BLaER1 treated with 17β-estradiol and CSF1 and Interleukin-3, amounts not matched to agents 10 nM and 100 nM (cell line): Measurements from ENCODE around the gene OTUD5.
A peak's percentile ranks its signal among the peaks of the same experiment; 100 is the strongest.

Experiments used
- H3K27ac ChIP-seq, 11 experiments: shearing (Covaris generic); formaldehyde crosslinking; 2 replicates each; pipeline ENCODE4 v1.8.1; 2022
- H3K27me3 ChIP-seq, 11 experiments: shearing (Covaris generic); formaldehyde crosslinking; 2 replicates each; pipeline ENCODE4 v1.8.1; 2022
- H3K36me3 ChIP-seq, 11 experiments: shearing (Covaris generic); formaldehyde crosslinking; 2 replicates each; pipeline ENCODE4 v1.8.1; 2022
- H3K4me1 ChIP-seq, 10 experiments: shearing (Covaris generic); formaldehyde crosslinking; 2 replicates each; pipeline ENCODE4 v1.8.1; 2022
- H3K4me2 ChIP-seq, 11 experiments: shearing (Covaris generic); formaldehyde crosslinking; 2 replicates each; pipeline ENCODE4 v1.8.1; 2022
- H3K4me3 ChIP-seq, 10 experiments: shearing (Covaris generic); formaldehyde crosslinking; 2 replicates each; pipeline ENCODE4 v1.8.1; 2022
- H3K9ac ChIP-seq, 11 experiments: shearing (Covaris generic); formaldehyde crosslinking; 2 replicates each; pipeline ENCODE4 v1.8.1; 2022
- H3K9me3 ChIP-seq, 11 experiments: shearing (Covaris generic); formaldehyde crosslinking; replicated peaks in 1 of 11; 2 replicates each; pipeline ENCODE4 v1.8.1; 2022
- H4K20me1 ChIP-seq, 11 experiments: shearing (Covaris generic); formaldehyde crosslinking; 2 replicates each; pipeline ENCODE4 v1.8.1; 2022
- Cebpa-rat ChIP-seq, 11 experiments: shearing (Covaris generic); IDR thresholded peaks; 2 replicates each; pipeline ENCODE4 v1.8.1; 2022

The OTUD5 gene

DNA sequence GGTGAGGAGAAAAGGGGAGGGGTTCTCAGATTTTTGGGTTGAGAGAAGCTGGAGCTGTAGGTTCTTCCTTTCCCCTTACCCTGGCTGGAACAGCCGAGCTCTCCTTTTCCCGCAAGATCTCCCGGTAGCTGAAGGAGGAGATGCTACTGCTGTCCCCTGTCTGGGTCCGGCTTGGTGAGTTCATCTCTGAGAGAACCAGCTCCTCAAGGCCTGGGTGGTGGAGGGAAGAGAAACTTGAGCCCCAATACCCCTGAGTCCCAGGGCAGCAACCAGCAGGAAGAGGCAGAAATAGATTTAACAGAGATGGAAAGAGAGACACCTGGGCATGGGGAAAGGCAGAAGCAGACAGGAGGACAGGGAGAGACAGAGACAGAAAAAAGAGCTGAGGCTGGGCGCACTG lies 20.8 kb upstream of the OTUD5 start:
- no peak overlapping the region for H3K9ac ChIP-seq
- no peak overlapping the region for H3K27ac ChIP-seq
- H3K27me3 ChIP-seq, result peaks cover 39 to 94% (median 80%) of the 10 kb centered on the region in 11 experiments
- no peak for TF ChIP-seq Cebpa-rat (IDR thresholded peaks at IDR 0.05)
- H3K4me3 ChIP-seq, result no peak overlapping the region
- peaks cover 49 to 85% (median 67%) of the 10 kb centered on the region in 11 experiments for H3K36me3 ChIP-seq
- H4K20me1 ChIP-seq, result peaks cover 0 to 36% (median 8%) of the 10 kb centered on the region in 11 experiments; a peak in 12 of 22 replicates
- H3K9me3 ChIP-seq, result no peaks in the 10 kb centered on the region
- H3K4me2 ChIP-seq, result no peak overlapping the region
- peaks cover 0 to 10% (median 3%) of the 10 kb centered on the region in 10 experiments; a peak in 5 of 20 replicates for H3K4me1 ChIP-seq

GRCh38 chrX:48976086-48976485 lies 18.7 kb upstream of the OTUD5 start:
- Histone ChIP-seq H3K9me3 (no peaks in the 10 kb centered on the region), H3K4me3 (no peak overlapping the region), H3K27me3 (peaks cover 31 to 93% (median 62%) of the 10 kb centered on the region in 11 experiments), H3K27ac (no peak overlapping the region), H3K4me1 (peaks cover 12 to 25% (median 16%) of the 10 kb centered on the region in 10 experiments; a peak in 19 of 20 replicates), H3K9ac (no peak overlapping the region), H3K4me2 (peak overlapping the region in 1 of 11 experiments; percentile 3; a peak in 1 of 22 replicates), H4K20me1 (peaks cover 0 to 39% (median 8%) of the 10 kb centered on the region in 11 experiments; a peak in 10 of 22 replicates), H3K36me3 (peaks cover 30 to 63% (median 46%) of the 10 kb centered on the region in 11 experiments)
- TF ChIP-seq Cebpa-rat (IDR thresholded peaks at IDR 0.05), result no peak

DNA sequence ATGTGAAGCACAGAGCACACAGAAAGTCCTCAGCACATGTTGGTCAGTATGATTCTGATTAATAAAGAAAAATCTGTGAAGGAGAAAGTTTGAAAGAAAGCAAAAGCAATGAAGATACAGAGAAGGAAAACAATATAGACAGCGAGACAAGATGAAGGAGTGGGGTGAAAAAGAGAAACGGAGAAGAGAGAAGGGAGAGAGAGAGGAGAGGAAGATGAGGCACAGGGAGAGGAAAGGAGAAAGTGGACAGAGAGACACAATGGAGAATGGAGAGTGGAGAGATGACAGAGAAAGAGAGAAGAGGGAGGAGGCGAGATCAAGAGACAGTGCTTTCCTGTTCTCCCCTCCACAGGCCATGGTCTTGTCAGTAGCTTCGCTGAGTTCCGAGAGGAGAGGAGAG lies 18.1 kb upstream of the OTUD5 start:
- H3K36me3 ChIP-seq, result peaks cover 27 to 59% (median 43%) of the 10 kb centered on the region in 11 experiments
- H3K4me2 ChIP-seq, result no peak overlapping the region
- no peak overlapping the region for H3K9ac ChIP-seq
- no peak overlapping the region for H3K4me3 ChIP-seq
- peaks cover 12 to 25% (median 16%) of the 10 kb centered on the region in 10 experiments; a peak in 19 of 20 replicates for H3K4me1 ChIP-seq
- H3K27me3 ChIP-seq, result peaks cover 29 to 94% (median 57%) of the 10 kb centered on the region in 11 experiments
- no peak for TF ChIP-seq Cebpa-rat (IDR thresholded peaks at IDR 0.05)
- H3K27ac ChIP-seq, result no peak overlapping the region
- no peaks in the 10 kb centered on the region for H3K9me3 ChIP-seq
- H4K20me1 ChIP-seq, result peaks cover 0 to 37% (median 7%) of the 10 kb centered on the region in 11 experiments; a peak in 8 of 22 replicates

GRCh38 chrX:48975041-48975440 lies 17.6 kb upstream of the OTUD5 start:
- Histone ChIP-seq H3K27ac (no peak overlapping the region), H3K36me3 (peaks cover 27 to 57% (median 40%) of the 10 kb centered on the region in 11 experiments), H4K20me1 (peaks cover 0 to 37% (median 7%) of the 10 kb centered on the region in 11 experiments; a peak in 8 of 22 replicates), H3K4me3 (no peak overlapping the region), H3K4me2 (no peak overlapping the region), H3K4me1 (peaks cover 12 to 25% (median 16%) of the 10 kb centered on the region in 10 experiments; a peak in 19 of 20 replicates), H3K9ac (no peak overlapping the region), H3K9me3 (no peaks in the 10 kb centered on the region), H3K27me3 (peaks cover 29 to 95% (median 58%) of the 10 kb centered on the region in 11 experiments)
- TF ChIP-seq Cebpa-rat (IDR thresholded peaks at IDR 0.05), result no peak

DNA sequence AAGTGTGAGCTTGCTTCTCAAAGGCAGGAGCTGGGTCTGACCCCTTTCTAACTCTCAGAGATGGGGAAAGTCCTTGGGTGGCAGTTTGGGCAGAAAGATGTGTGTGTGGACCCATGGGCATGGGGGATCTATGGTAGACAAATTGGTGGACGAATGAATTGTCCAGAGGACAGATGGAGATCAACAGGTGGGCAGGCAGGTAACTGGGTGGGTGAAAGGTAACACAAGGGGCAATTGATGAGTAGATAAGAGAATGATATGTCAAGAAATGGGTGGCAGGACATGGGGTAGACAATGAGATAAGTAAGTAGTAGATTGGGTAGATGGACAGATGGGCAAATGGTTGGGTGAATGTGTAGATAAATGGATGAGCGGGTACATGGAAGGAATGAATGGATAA lies 17.2 kb upstream of the OTUD5 start:
- Histone ChIP-seq H3K4me2 (no peak overlapping the region), H3K4me3 (no peak overlapping the region), H3K4me1 (peaks cover 12 to 25% (median 16%) of the 10 kb centered on the region in 10 experiments; a peak in 19 of 20 replicates), H3K27me3 (peaks cover 29 to 95% (median 61%) of the 10 kb centered on the region in 11 experiments), H3K9ac (no peak overlapping the region), H4K20me1 (peaks cover 0 to 37% (median 7%) of the 10 kb centered on the region in 11 experiments; a peak in 8 of 22 replicates), H3K36me3 (peaks cover 24 to 52% (median 38%) of the 10 kb centered on the region in 11 experiments), H3K27ac (no peak overlapping the region), H3K9me3 (no peaks in the 10 kb centered on the region)
- no peak for TF ChIP-seq Cebpa-rat (IDR thresholded peaks at IDR 0.05)

GRCh38 chrX:48974033-48974432 lies 16.6 kb upstream of the OTUD5 start:
- Histone ChIP-seq H3K27me3 (peaks cover 29 to 98% (median 66%) of the 10 kb centered on the region in 11 experiments), H3K36me3 (peaks cover 22 to 51% (median 38%) of the 10 kb centered on the region in 11 experiments), H3K9me3 (no peaks in the 10 kb centered on the region), H3K9ac (no peak overlapping the region), H3K4me1 (peaks cover 12 to 25% (median 16%) of the 10 kb centered on the region in 10 experiments; a peak in 19 of 20 replicates), H4K20me1 (peaks cover 0 to 37% (median 7%) of the 10 kb centered on the region in 11 experiments; a peak in 8 of 22 replicates), H3K4me3 (no peak overlapping the region), H3K27ac (no peak overlapping the region), H3K4me2 (no peak overlapping the region)
- no peak for TF ChIP-seq Cebpa-rat (IDR thresholded peaks at IDR 0.05)

- peak overlapping the region; percentile 28 to 81 (median 68) for H3K4me2 ChIP-seq
- H3K9me3 ChIP-seq, result no peaks in the 10 kb centered on the region
- TF ChIP-seq Cebpa-rat (IDR thresholded peaks at IDR 0.05), result no peak
- H3K27me3 ChIP-seq, result peaks cover 33 to 100% (median 71%) of the 10 kb centered on the region in 11 experiments
- H3K4me3 ChIP-seq, result peak overlapping the region in 1 of 10 experiments; percentile 35; a peak in 1 of 20 replicates
- H3K4me1 ChIP-seq, result peaks cover 12 to 25% (median 16%) of the 10 kb centered on the region in 10 experiments; a peak in 19 of 20 replicates
- peaks cover 0 to 31% (median 7%) of the 10 kb centered on the region in 11 experiments; a peak in 9 of 22 replicates for H4K20me1 ChIP-seq
- peak overlapping the region in 2 of 11 experiments; percentile 44 to 46; a peak in 3 of 22 replicates for H3K9ac ChIP-seq
- H3K27ac ChIP-seq, result no peak overlapping the region; a peak in 1 of 22 replicates
- H3K36me3 ChIP-seq, result peaks cover 11 to 38% (median 28%) of the 10 kb centered on the region in 11 experiments; a peak in 18 of 22 replicates
These were observed 15.1 kb upstream of the OTUD5 start for GRCh38 chrX:48972220-48973164.

- no peaks in the 10 kb centered on the region for H3K9me3 ChIP-seq
- H3K4me2 ChIP-seq, result peak within 1 kb of the TSS; percentile 28 to 81 (median 68)
- H3K27me3 ChIP-seq, result peaks cover 38 to 100% (median 76%) of the 10 kb centered on the region in 11 experiments
- H3K9ac ChIP-seq, result peak within 1 kb of the TSS in 2 of 11 experiments; percentile 44 to 46; a peak in 3 of 22 replicates
- peaks cover 12 to 24% (median 16%) of the 10 kb centered on the region in 10 experiments; a peak in 19 of 20 replicates for H3K4me1 ChIP-seq
- H3K27ac ChIP-seq, result no peak within 1 kb of the TSS; a peak in 1 of 22 replicates
- peak within 1 kb of the TSS in 2 of 10 experiments; percentile 24 to 35; a peak in 3 of 20 replicates for H3K4me3 ChIP-seq
- peaks cover 11 to 28% (median 25%) of the 10 kb centered on the region in 11 experiments; a peak in 18 of 22 replicates for H3K36me3 ChIP-seq
- TF ChIP-seq Cebpa-rat (IDR thresholded peaks at IDR 0.05), result no peak
- peaks cover 0 to 31% (median 7%) of the 10 kb centered on the region in 11 experiments; a peak in 10 of 22 replicates for H4K20me1 ChIP-seq
These were observed 14.1 kb upstream of the OTUD5 start, which contains the start of gene KCND1 for GRCh38 chrX:48971249-48972219. Gene KCND1, minus strand, starts transcription at chrX:48971844. Its CDS starts 1,573 bp downstream, at chrX:48970271.
